Measurements from ENCODE around the gene LPP. TPM values are rescaled to one million over a fixed set of nuclear protein-coding genes. Genes with fewer than 3 reads are reported as not detected.

LPP gene
- total and polyA plus RNA-seq, 2 of the 13 experiments (the other 11 are each of a cell fraction or from before 2014, with no cell fraction given), result 19.2 to 29.9 TPM

GRCh38 chr3:188185717-188186251, 31.8 kb downstream of the LPP start (continued):
- no peak for TF ChIP-seq ZNF576 (CRISPR knock-in tag; IDR thresholded peaks at IDR 0.05)
- TF ChIP-seq WIZ (CRISPR knock-in tag; IDR thresholded peaks at IDR 0.05), result 0 out of 2 replicates have a peak, but pooled peaks have one; percentile 17
- no peak for TF ChIP-seq ZFX (CRISPR knock-in tag; IDR thresholded peaks at IDR 0.05; ENCODE audit: low read depth)
- no peak for TF ChIP-seq SOX13 (IDR thresholded peaks at IDR 0.05)
- TF ChIP-seq SOX13 (CRISPR knock-in tag; conservative IDR thresholded peaks at IDR 0.05 in 1 of 2, IDR thresholded peaks at IDR 0.05 in 1 of 2), result peak in 1 of 2 experiments; percentile 67; a peak in 2 of 4 replicates
- peak; percentile 87 for TF ChIP-seq FOSL2 (CRISPR knock-in tag; IDR thresholded peaks at IDR 0.05)
- no peak for TF ChIP-seq SETDB1 (CRISPR knock-in tag; IDR thresholded peaks at IDR 0.05; ENCODE audit: borderline replicate concordance)
- no peak for TF ChIP-seq SRSF1 (optimal IDR thresholded peaks at IDR 0.05; ENCODE audit: low read depth, low read length)
- no peak for TF ChIP-seq SIN3B (IDR thresholded peaks at IDR 0.05; ENCODE audit: low read length)
- no peak for TF ChIP-seq ZNF253 (CRISPR knock-in tag; IDR thresholded peaks at IDR 0.05; ENCODE audit: borderline replicate concordance)
- TF ChIP-seq JUN (CRISPR knock-in tag; IDR thresholded peaks at IDR 0.05), result no peak
- no peak for TF ChIP-seq ARNTL (CRISPR knock-in tag; IDR thresholded peaks at IDR 0.05)
- TF ChIP-seq ESRRA (CRISPR knock-in tag; IDR thresholded peaks at IDR 0.05; ENCODE audit: low read depth), result 0 out of 2 replicates have a peak, but pooled peaks have one; percentile 46
- no peak for TF ChIP-seq ZNF777 (CRISPR knock-in tag; IDR thresholded peaks at IDR 0.05)
- TF ChIP-seq GMEB1 (CRISPR knock-in tag; IDR thresholded peaks at IDR 0.05; ENCODE audit: borderline replicate concordance), result no peak
- TF ChIP-seq MLX (CRISPR knock-in tag; IDR thresholded peaks at IDR 0.05), result peak; percentile 31; the same call in 1 of the 2 replicates
- TF ChIP-seq DDIT3 (CRISPR knock-in tag; IDR thresholded peaks at IDR 0.05), result no peak
- no peak for TF ChIP-seq LRRFIP1 (CRISPR knock-in tag; conservative IDR thresholded peaks at IDR 0.05)
- TF ChIP-seq CTCF (CRISPR knock-in tag; IDR thresholded peaks at IDR 0.05), result no peak
- 0 out of 2 replicates have a peak, but pooled peaks have one; percentile 37 for TF ChIP-seq KDM6A (CRISPR knock-in tag; IDR thresholded peaks at IDR 0.05; ENCODE audit: low read depth)
- TF ChIP-seq MIXL1 (CRISPR knock-in tag; IDR thresholded peaks at IDR 0.05), result peak; percentile 58; the same call in 1 of the 2 replicates
- no peak for TF ChIP-seq SAFB2 (CRISPR knock-in tag; IDR thresholded peaks at IDR 0.05; ENCODE audit: borderline replicate concordance, low read depth)
- no peak for TF ChIP-seq DNMT1 (CRISPR knock-in tag; IDR thresholded peaks at IDR 0.05)
- no peak for TF ChIP-seq ZNF83 (CRISPR knock-in tag; IDR thresholded peaks at IDR 0.05; ENCODE audit: borderline replicate concordance)
